Gastroesophageal sphincter (tissue), 4 donors: ENCODE measurements around the gene BICRA. TPM values are rescaled to one million over a fixed set of nuclear protein-coding genes. Genes with fewer than 3 reads are reported as not detected.

ENCODE experiments used
- ATAC-seq: fragments of 150-250 bp; one replicate; pipeline ENCODE4 v1.9.1; 2016; ENCODE audit warnings: mild to moderate bottlenecking, moderate library complexity
- H3K27ac ChIP-seq, 4 donors: fragments of 200-600 bp; sonication (generic) in 3 of 4; 1 replicate in 3 of 4; 2 replicates in 1 of 4; pipeline ENCODE4 v1.5.1; 2016 to 2019
- H3K27me3 ChIP-seq: fragments of 200-600 bp; sonication (generic); one replicate; pipeline ENCODE4 v1.5.1; 2019
- H3K36me3 ChIP-seq, 2 donors: fragments of 200-600 bp; sonication (generic); one replicate each; pipeline ENCODE4 v1.5.1; 2019; ENCODE audit warnings: control low read depth in 1 of 2
- H3K4me1 ChIP-seq, 3 donors: fragments of 200-600 bp; sonication (generic); 1 replicate in 2 of 3; 2 replicates in 1 of 3; pipeline ENCODE4 v1.5.1; 2016 to 2019; ENCODE audit warnings: control low read depth in 2 of 3
- H3K4me3 ChIP-seq, 2 donors: fragments of 200-600 bp; sonication (generic); one replicate each; pipeline ENCODE4 v1.5.1; 2019; ENCODE audit warnings: mild to moderate bottlenecking in 1 of 2, moderate library complexity in 1 of 2
- H3K9me3 ChIP-seq, 3 donors: fragments of 200-600 bp; sonication (generic); one replicate each; pipeline ENCODE4 v1.5.1; 2017 to 2019; ENCODE audit warnings: control low read depth in 2 of 3
- EP300 ChIP-seq: sonication (generic); formaldehyde crosslinking; IDR thresholded peaks from one replicate; pipeline ENCODE4 v1.6.1; 2017; ENCODE audit warnings: antibody characterized with exemption, mild to moderate bottlenecking
- POLR2A ChIP-seq, 2 donors: fragments of 450-650 bp; IDR thresholded peaks; one replicate each; pipeline ENCODE4 v1.6.1; 2017; ENCODE audit warnings: antibody characterized with exemption in 2 of 2, mild to moderate bottlenecking in 2 of 2, moderate library complexity in 1 of 2
- POLR2AphosphoS5 ChIP-seq: sonication (generic); formaldehyde crosslinking; IDR thresholded peaks from one replicate; pipeline ENCODE4 v1.6.1; 2017; ENCODE audit warnings: antibody characterized with exemption
- WGBS, 2 donors: methylation state at CpG; one replicate each; pipeline ENCODE4 v1.1.5; 2018; ENCODE audit warnings: low coverage in 1 of 2; 5-methylcytosine and 5-hydroxymethylcytosine counted together
- small RNA-seq, 4 donors: library from RNA; depleted of rRNA; stranded (forward); fragments of <200 nt; gene quantifications; one replicate each; pipeline ENCODE3, GENCODE V24; 2016
- total RNA-seq, 4 donors: library from RNA; depleted of rRNA; stranded (reverse); fragments of >200 nt; gene quantifications; one replicate each; pipeline ENCODE4 v1.1.0, GENCODE V29; 2016
- TF ChIP-seq, protein P1 (sequence below), 4 experiments: fragments of 200-600 bp in 2 of 4; fragments of 450-650 bp in 2 of 4; sonication (generic) in 1 of 4; IDR thresholded peaks; one replicate each; pipeline ENCODE4 v1.5.1; 2017 to 2019; ENCODE audit warnings: antibody characterized with exemption in 4 of 4, mild to moderate bottlenecking in 2 of 4, moderate library complexity in 2 of 4

The BICRA gene
- total RNA-seq, 4 donors from 2014 or later = 6.5 to 29.1 (median 11.5) TPM

DNA sequence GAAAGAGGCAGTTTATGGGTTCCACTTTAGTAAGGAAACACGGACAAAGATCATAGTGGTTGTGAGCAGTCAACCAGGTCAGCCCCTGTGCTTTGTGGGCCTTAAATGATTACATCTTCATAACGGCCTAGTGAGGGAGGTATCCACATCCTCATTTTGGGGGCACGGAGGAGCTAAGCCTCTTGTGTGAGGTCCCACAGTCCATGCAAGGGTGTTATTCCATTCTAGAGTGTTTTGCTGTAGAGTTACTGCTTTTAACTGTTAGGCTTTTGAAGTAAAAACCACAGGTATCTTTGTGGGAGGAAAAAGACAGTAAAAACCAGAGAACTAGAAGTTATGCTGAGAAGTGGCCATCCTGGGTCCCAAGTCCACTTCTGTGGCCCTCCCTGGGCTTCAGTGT is 140.4 kb downstream of the BICRA start:
- TF ChIP-seq, protein P1, sequence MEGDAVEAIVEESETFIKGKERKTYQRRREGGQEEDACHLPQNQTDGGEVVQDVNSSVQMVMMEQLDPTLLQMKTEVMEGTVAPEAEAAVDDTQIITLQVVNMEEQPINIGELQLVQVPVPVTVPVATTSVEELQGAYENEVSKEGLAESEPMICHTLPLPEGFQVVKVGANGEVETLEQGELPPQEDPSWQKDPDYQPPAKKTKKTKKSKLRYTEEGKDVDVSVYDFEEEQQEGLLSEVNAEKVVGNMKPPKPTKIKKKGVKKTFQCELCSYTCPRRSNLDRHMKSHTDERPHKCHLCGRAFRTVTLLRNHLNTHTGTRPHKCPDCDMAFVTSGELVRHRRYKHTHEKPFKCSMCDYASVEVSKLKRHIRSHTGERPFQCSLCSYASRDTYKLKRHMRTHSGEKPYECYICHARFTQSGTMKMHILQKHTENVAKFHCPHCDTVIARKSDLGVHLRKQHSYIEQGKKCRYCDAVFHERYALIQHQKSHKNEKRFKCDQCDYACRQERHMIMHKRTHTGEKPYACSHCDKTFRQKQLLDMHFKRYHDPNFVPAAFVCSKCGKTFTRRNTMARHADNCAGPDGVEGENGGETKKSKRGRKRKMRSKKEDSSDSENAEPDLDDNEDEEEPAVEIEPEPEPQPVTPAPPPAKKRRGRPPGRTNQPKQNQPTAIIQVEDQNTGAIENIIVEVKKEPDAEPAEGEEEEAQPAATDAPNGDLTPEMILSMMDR (IDR thresholded peaks at IDR 0.05) = no peak
- TF ChIP-seq POLR2A (IDR thresholded peaks at IDR 0.05) (no peak), POLR2AphosphoS5 (no peak), EP300 (no peak)
- Histone ChIP-seq H3K27ac (no peak overlapping the region), H3K4me3 (no peak overlapping the region), H3K4me1 (peaks cover 0 to 52% (median 12%) of the 10 kb centered on the region in 3 donors), H3K36me3 (peaks cover 0 to 78% of the 10 kb centered on the region in 2 donors), H3K27me3 (no peaks in the 10 kb centered on the region), H3K9me3 (no peaks in the 10 kb centered on the region)
- ATAC-seq = no peak
- 72 to 88% methylated on average over 1 to 3 of the region's 3 CpGs for WGBS, 2 donors

DNA sequence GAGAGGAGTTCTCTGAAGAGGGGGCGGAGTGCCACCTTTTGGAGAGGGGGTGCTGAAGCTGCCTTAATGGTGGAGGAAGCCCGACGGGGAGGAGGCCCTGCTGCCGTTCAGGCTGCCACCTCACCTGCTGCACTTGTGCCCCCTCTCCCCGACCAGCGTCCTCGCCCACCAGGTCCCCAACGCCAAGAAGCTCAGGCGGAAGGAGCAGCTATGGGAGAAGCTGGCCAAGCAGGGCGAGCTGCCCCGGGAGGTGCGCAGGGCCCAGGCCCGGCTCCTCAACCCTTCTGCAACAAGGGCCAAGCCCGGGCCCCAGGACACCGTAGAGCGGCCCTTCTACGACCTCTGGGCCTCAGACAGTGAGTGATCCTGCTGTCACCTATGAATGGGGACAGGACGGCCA is 141.8 kb downstream of the BICRA start:
- H3K27me3 ChIP-seq = no peaks in the 10 kb centered on the region
- H3K4me1 ChIP-seq = peaks cover 0 to 42% (median 12%) of the 10 kb centered on the region in 3 donors
- H3K36me3 ChIP-seq = peaks cover 0 to 93% of the 10 kb centered on the region in 2 donors
- no peak overlapping the region for H3K27ac ChIP-seq
- no peak overlapping the region for H3K4me3 ChIP-seq
- ATAC-seq = no peak
- TF ChIP-seq POLR2A (IDR thresholded peaks at IDR 0.05) (no peak), POLR2AphosphoS5 (no peak), EP300 (no peak)
- TF ChIP-seq, protein P1 (IDR thresholded peaks at IDR 0.05) = no peak
- H3K9me3 ChIP-seq = no peaks in the 10 kb centered on the region
- no CpG with 5 or more reads among the region's 18 CpGs for WGBS, 2 donors

DNA sequence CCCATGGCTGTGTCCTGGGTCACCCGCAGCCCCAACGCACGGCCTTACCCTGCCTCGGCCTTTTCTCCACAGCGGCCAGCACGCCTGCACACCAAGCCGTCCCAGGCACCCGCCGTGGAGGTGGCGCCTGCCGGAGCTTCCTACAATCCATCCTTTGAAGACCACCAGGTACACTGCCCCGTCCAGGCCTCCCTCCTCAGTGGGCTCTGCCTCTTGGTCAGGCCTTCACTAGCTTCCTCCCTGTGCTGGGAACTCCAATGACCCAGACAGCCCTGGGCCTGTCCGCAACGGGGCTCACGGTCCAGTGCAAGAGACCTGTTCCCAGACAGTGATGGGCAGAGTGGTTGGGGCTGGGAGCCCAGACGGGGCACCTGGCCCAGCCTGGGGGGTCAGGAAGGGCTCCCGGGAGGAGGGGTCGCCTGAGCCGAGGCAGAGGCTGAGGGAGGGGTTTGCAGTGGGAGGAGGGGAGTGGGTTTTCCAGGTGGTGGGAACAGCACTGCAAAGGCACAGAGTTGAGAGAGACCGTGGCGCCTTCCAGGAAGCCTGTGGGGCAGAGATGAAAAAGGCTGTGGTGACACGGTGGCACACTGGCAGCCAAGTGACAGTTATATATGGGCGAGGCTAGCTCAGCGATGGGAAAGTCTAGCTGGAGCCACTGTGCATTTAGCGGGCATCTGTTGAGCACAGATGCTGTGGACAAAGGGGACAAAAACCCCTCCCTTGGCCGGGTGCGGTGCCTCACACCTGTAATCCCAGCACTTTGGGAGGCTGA is 143.7 kb downstream of the BICRA start:
- TF ChIP-seq POLR2AphosphoS5 (no peak), EP300 (no peak), POLR2A (IDR thresholded peaks at IDR 0.05) (no peak)
- TF ChIP-seq, protein P1 (IDR thresholded peaks at IDR 0.05) = no peak
- H3K27me3 ChIP-seq = no peaks in the 10 kb centered on the region
- WGBS, 2 donors = 86 to 89% methylated on average over 5 to 6 of the region's 27 CpGs
- H3K36me3 ChIP-seq = peaks cover 0 to 100% of the 10 kb centered on the region in 2 donors
- no peak overlapping the region for H3K4me3 ChIP-seq
- H3K27ac ChIP-seq = no peak overlapping the region
- H3K9me3 ChIP-seq = no peaks in the 10 kb centered on the region
- peaks cover 0 to 25% (median 0%) of the 10 kb centered on the region in 3 donors for H3K4me1 ChIP-seq
- no peak for ATAC-seq

Small RNAs within 50 kb of the gene (small RNA-seq; reads per million reads assigned to genes)
- 0 reads per million in 4 donors for gene RN7SL322P

Other genes starting within 250 kb of the BICRA start
- gene MEIS3, start 189.6 kb upstream of the BICRA start, total RNA-seq = 10 to 100 TPM; 23.5 to 37.2 (median 30.3) TPM
- 10 to 100 TPM in 1 of 4 donors, 1 to 10 TPM in 3; 6.5 to 19.9 (median 9.5) TPM for gene SLC8A2, start 137.2 kb upstream of the BICRA start, total RNA-seq
- 1 to 10 TPM; 2.4 to 4.3 (median 3.4) TPM for gene KPTN, start 124.9 kb upstream of the BICRA start, total RNA-seq
- gene NAPA, start 94.1 kb upstream of the BICRA start, total RNA-seq = 100 to 1,000 TPM in 2 of 4 donors, 10 to 100 TPM in 2; 95.9 to 134 (median 112) TPM
- gene ZNF541, start 36.0 kb upstream of the BICRA start, total RNA-seq = under 1 TPM in 1 of 4 donors, not detected in 3; 0.05 TPM
- gene EHD2, start 104.3 kb downstream of the BICRA start, total RNA-seq = 100 to 1,000 TPM; 149 to 383 (median 159) TPM
- 100 to 1,000 TPM; 332 to 592 (median 362) TPM for gene NOP53, start 136.4 kb downstream of the BICRA start, total RNA-seq
- gene SELENOW, start 169.6 kb downstream of the BICRA start, total RNA-seq = 1,000 to 10,000 TPM; 1,196 to 1,646 (median 1,370) TPM
- not detected for gene TPRX1, start 195.4 kb downstream of the BICRA start, total RNA-seq
- gene CRX, start 212.8 kb downstream of the BICRA start, total RNA-seq = not detected